HEK293 (cell line): ENCODE results near the gene PLB1.

Experiments
- CTCF ChIA-PET: fragments of 350-600 bp; formaldehyde crosslinking; extraction: SDS; loops from one replicate; lab custom pipeline; 2021; ENCODE audit warnings: antibody characterized with exemption; lab: Yijun Ruan, JAX
- POLR2A ChIA-PET: fragments of 300-600 bp; formaldehyde crosslinking; extraction: SDS; loops from one replicate; lab custom pipeline; 2020; ENCODE audit warnings: antibody characterized with exemption, inconsistent platforms; lab: Yijun Ruan, JAX
- H3K27ac ChIP-seq: fragments of 200-500 bp; sonication (Bioruptor generic); 2 replicates; pipeline ENCODE4 v1.5.1; 2014; ENCODE audit warnings: low read depth, low read length, control low read depth, inconsistent platforms; ENCODE audit errors: extremely low read depth
- H3K36me3 ChIP-seq, 2 experiments: fragments of 200-500 bp in 1 of 2; sonication (Bioruptor generic) in 1 of 2; 1 replicate in 1 of 2; 2 replicates in 1 of 2; pipeline ENCODE4 v1.5.1; 2014 to 2017; ENCODE audit warnings: inconsistent platforms in 2 of 2, low read length in 2 of 2; ENCODE audit not compliant: control insufficient read depth in 2 of 2, insufficient read depth in 1 of 2
- H3K4me1 ChIP-seq: fragments of 200-500 bp; sonication (Bioruptor generic); 2 replicates; pipeline ENCODE4 v1.5.1; 2014; ENCODE audit warnings: mild to moderate bottlenecking, low read length, inconsistent platforms; ENCODE audit not compliant: control insufficient read depth, insufficient read depth
- H3K4me3 ChIP-seq: 2 replicates; pipeline ENCODE4 v1.5.1; 2011; ENCODE audit warnings: low read depth, mild to moderate bottlenecking, control low read depth, low read length, moderate library complexity
- H3K9me3 ChIP-seq: fragments of 200-500 bp; sonication (Bioruptor generic); 2 replicates; pipeline ENCODE4 v1.5.1; 2014; ENCODE audit warnings: low read depth, low read length, inconsistent platforms; ENCODE audit not compliant: control insufficient read depth, insufficient read depth
- ELK4 ChIP-seq: IDR thresholded peaks from 2 replicates; pipeline ENCODE4 v1.6.1; 2011; ENCODE audit warnings: mild to moderate bottlenecking, low read depth, low read length, borderline replicate concordance
- KLF17 ChIP-seq: fragments of 450-650 bp; formaldehyde crosslinking; IDR thresholded peaks from 2 replicates; pipeline ENCODE4 v1.5.1; 2016; ENCODE audit warnings: missing biosample characterization, missing genetic modification characterization
- KLF7 ChIP-seq: fragments of 450-650 bp; formaldehyde crosslinking; IDR thresholded peaks from 2 replicates; pipeline ENCODE4 v1.5.1; 2016; ENCODE audit warnings: missing biosample characterization, missing genetic modification characterization, borderline replicate concordance
- MYNN ChIP-seq: fragments of 450-650 bp; formaldehyde crosslinking; IDR thresholded peaks from 2 replicates; pipeline ENCODE4 v1.5.1; 2016; ENCODE audit warnings: missing biosample characterization, missing genetic modification characterization, borderline replicate concordance
- RBAK ChIP-seq: fragments of 450-650 bp; formaldehyde crosslinking; IDR thresholded peaks from 2 replicates; pipeline ENCODE4 v1.5.1; 2016; ENCODE audit warnings: missing biosample characterization, missing genetic modification characterization
- SETDB1 ChIP-seq: IDR thresholded peaks from one replicate; pipeline ENCODE4 v1.6.1; 2017; ENCODE audit warnings: mild to moderate bottlenecking, low read length, moderate library complexity, mixed read lengths; ENCODE audit not compliant: insufficient read length
- ZBTB10 ChIP-seq: fragments of 450-650 bp; formaldehyde crosslinking; IDR thresholded peaks from 2 replicates; pipeline ENCODE4 v1.5.1; 2016; ENCODE audit warnings: missing biosample characterization, missing genetic modification characterization
- ZBTB8A ChIP-seq: fragments of 450-650 bp; formaldehyde crosslinking; IDR thresholded peaks from 2 replicates; pipeline ENCODE4 v1.5.1; 2016; ENCODE audit warnings: missing biosample characterization, missing genetic modification characterization
- ZFP69B ChIP-seq: fragments of 450-650 bp; formaldehyde crosslinking; IDR thresholded peaks from 2 replicates; pipeline ENCODE4 v1.5.1; 2016; ENCODE audit warnings: missing biosample characterization, missing genetic modification characterization
- ZNF155 ChIP-seq: fragments of 450-650 bp; formaldehyde crosslinking; IDR thresholded peaks from 2 replicates; pipeline ENCODE4 v1.5.1; 2016; ENCODE audit warnings: missing biosample characterization, missing genetic modification characterization
- ZNF174 ChIP-seq: fragments of 450-650 bp; formaldehyde crosslinking; IDR thresholded peaks from 2 replicates; pipeline ENCODE4 v1.5.0; 2017; ENCODE audit warnings: missing biosample characterization, mild to moderate bottlenecking, missing genetic modification characterization
- ZNF175 ChIP-seq: fragments of 450-650 bp; formaldehyde crosslinking; IDR thresholded peaks from 2 replicates; pipeline ENCODE4 v1.5.1; 2016; ENCODE audit warnings: missing biosample characterization, missing genetic modification characterization
- ZNF266 ChIP-seq: fragments of 450-650 bp; formaldehyde crosslinking; IDR thresholded peaks from 2 replicates; pipeline ENCODE4 v1.5.1; 2016; ENCODE audit warnings: missing biosample characterization, missing genetic modification characterization, low read depth
- ZNF394 ChIP-seq: fragments of 450-650 bp; formaldehyde crosslinking; IDR thresholded peaks from 2 replicates; pipeline ENCODE4 v1.5.1; 2016; ENCODE audit warnings: missing biosample characterization, missing genetic modification characterization, mild to moderate bottlenecking, moderate library complexity, borderline replicate concordance
- ZNF48 ChIP-seq: fragments of 450-650 bp; formaldehyde crosslinking; IDR thresholded peaks from 2 replicates; pipeline ENCODE4 v1.5.1; 2016; ENCODE audit warnings: missing biosample characterization, missing genetic modification characterization
- ZNF501 ChIP-seq: fragments of 450-650 bp; formaldehyde crosslinking; IDR thresholded peaks from 2 replicates; pipeline ENCODE4 v1.5.1; 2016; ENCODE audit warnings: missing biosample characterization, missing genetic modification characterization
- ZNF514 ChIP-seq: fragments of 450-650 bp; formaldehyde crosslinking; IDR thresholded peaks from 2 replicates; pipeline ENCODE4 v1.5.1; 2016; ENCODE audit warnings: missing biosample characterization, missing genetic modification characterization
- ZNF521 ChIP-seq: fragments of 450-650 bp; formaldehyde crosslinking; IDR thresholded peaks from 2 replicates; pipeline ENCODE4 v1.5.1; 2017; ENCODE audit warnings: missing biosample characterization, mild to moderate bottlenecking, missing genetic modification characterization
- ZNF549 ChIP-seq: fragments of 450-650 bp; IDR thresholded peaks from 2 replicates; pipeline ENCODE4 v1.5.1; 2018; ENCODE audit warnings: missing biosample characterization, missing genetic modification characterization, mild to moderate bottlenecking, inconsistent platforms, moderate library complexity
- ZNF639 ChIP-seq: fragments of 450-650 bp; formaldehyde crosslinking; IDR thresholded peaks from 2 replicates; pipeline ENCODE4 v1.5.1; 2016; ENCODE audit warnings: missing biosample characterization, missing genetic modification characterization
- ZNF658 ChIP-seq: fragments of 450-650 bp; formaldehyde crosslinking; IDR thresholded peaks from 2 replicates; pipeline ENCODE4; 2016; ENCODE audit warnings: missing biosample characterization, missing genetic modification characterization
- ZNF792 ChIP-seq: fragments of 450-650 bp; formaldehyde crosslinking; IDR thresholded peaks from 2 replicates; pipeline ENCODE4 v1.5.1; 2016; ENCODE audit warnings: missing biosample characterization, missing genetic modification characterization
- ZSCAN16 ChIP-seq: fragments of 450-650 bp; formaldehyde crosslinking; IDR thresholded peaks from 2 replicates; pipeline ENCODE4 v1.5.1; 2016; ENCODE audit warnings: missing biosample characterization, missing genetic modification characterization
- TF ChIP-seq, protein P1 (sequence below): fragments of 450-650 bp; formaldehyde crosslinking; IDR thresholded peaks from 2 replicates; pipeline ENCODE4 v1.5.1; 2016; ENCODE audit warnings: missing biosample characterization, missing genetic modification characterization
- TF ChIP-seq, protein P2 (sequence below): fragments of 450-650 bp; formaldehyde crosslinking; IDR thresholded peaks from 2 replicates; pipeline ENCODE4; 2016; ENCODE audit warnings: missing biosample characterization, missing genetic modification characterization

Gene PLB1

DNA sequence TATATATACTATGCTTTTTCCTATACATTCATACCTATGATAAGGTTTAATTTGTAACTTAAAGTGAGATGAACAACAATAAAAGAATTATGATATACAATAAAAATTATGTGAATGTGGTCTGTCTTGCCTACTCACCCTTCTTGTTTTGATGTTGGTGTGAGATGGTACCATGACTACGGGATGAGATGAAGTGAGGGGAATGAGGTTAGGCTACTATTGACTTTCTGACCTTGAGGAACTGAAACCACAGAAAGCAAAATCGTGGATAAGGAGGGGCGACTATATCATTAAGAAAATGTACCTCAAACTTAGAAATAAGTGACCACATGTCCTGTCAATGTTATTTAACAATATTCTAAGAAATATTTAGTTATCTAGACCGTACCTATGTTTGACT is 151.8 kb downstream of the PLB1 start (continued):
- no peak for TF ChIP-seq ZNF639 (tag by site-specific recombination)
- TF ChIP-seq ZNF155 (tag by site-specific recombination) = no peak
- no peak for TF ChIP-seq ZFP69B (tag by site-specific recombination)
- no peak for TF ChIP-seq ZNF549
- TF ChIP-seq ZNF175 = no peak
- no peak for TF ChIP-seq ZNF501 (tag by site-specific recombination)
- TF ChIP-seq ZBTB8A = no peak

- ChIA-PET POLR2A (no interaction called here), CTCF (no interaction called here)
- Histone ChIP-seq H3K9me3 (no peaks in the 10 kb centered on the region), H3K4me3 (no peak overlapping the region), H3K27ac (no peak overlapping the region), H3K36me3 (no peaks in the 10 kb centered on the region), H3K4me1 (no peaks in the 10 kb centered on the region)
- TF ChIP-seq RBAK (no peak), SETDB1 (no peak), ZSCAN16 (no peak), ZNF394 (tag by site-specific recombination) (no peak), ZNF175 (no peak), ZNF521 (tag by site-specific recombination) (no peak), ELK4 (no peak), ZNF174 (tag by site-specific recombination) (no peak), ZNF514 (no peak), ZNF792 (no peak), ZNF48 (no peak), ZNF658 (no peak), ZNF266 (no peak), KLF7 (tag by site-specific recombination) (no peak), MYNN (no peak), ZBTB10 (tag by site-specific recombination) (no peak), KLF17 (tag by site-specific recombination) (no peak)
- TF ChIP-seq, protein P1, sequence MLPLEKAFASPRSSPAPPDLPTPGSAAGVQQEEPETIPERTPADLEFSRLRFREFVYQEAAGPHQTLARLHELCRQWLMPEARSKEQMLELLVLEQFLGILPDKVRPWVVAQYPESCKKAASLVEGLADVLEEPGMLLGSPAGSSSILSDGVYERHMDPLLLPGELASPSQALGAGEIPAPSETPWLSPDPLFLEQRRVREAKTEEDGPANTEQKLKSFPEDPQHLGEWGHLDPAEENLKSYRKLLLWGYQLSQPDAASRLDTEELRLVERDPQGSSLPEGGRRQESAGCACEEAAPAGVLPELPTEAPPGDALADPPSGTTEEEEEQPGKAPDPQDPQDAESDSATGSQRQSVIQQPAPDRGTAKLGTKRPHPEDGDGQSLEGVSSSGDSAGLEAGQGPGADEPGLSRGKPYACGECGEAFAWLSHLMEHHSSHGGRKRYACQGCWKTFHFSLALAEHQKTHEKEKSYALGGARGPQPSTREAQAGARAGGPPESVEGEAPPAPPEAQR (tag by site-specific recombination) = no peak
- TF ChIP-seq, protein P2, sequence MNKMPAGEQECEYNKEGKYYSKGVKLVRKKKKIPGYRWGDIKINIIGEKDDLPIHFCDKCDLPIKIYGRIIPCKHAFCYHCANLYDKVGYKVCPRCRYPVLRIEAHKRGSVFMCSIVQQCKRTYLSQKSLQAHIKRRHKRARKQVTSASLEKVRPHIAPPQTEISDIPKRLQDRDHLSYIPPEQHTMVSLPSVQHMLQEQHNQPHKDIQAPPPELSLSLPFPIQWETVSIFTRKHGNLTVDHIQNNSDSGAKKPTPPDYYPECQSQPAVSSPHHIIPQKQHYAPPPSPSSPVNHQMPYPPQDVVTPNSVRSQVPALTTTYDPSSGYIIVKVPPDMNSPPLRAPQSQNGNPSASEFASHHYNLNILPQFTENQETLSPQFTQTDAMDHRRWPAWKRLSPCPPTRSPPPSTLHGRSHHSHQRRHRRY (tag by site-specific recombination) = no peak
Measured at GRCh38 chr2:28648147-28648546, 152.3 kb downstream of the PLB1 start.
